B cell (primary cell): ENCODE data around the gene LYPD1. TPM values are rescaled to one million over a fixed set of nuclear protein-coding genes. Genes with fewer than 3 reads are reported as not detected.

Source experiments
- ATAC-seq: fragments of 200-7000 bp; cut with Tn5 transposase; one replicate; pipeline ENCODE4 v1.10.0; 2021; ENCODE audit warnings: low read depth, mild to moderate bottlenecking, moderate number of reproducible peaks, moderate library complexity
- CTCF ChIA-PET: fragments of 350-600 bp; sonication (Branson Sonifier 250); formaldehyde crosslinking; loops from one replicate; lab custom pipeline; 2021; ENCODE audit warnings: antibody characterized with exemption, inconsistent platforms; lab: Charles Lee
- POLR2A ChIA-PET: fragments of 350-600 bp; sonication (Branson Sonifier 250); formaldehyde crosslinking; loops from one replicate; lab custom pipeline; 2021; ENCODE audit warnings: antibody characterized with exemption; lab: Charles Lee
- DNase-seq: peaks from one replicate; pipeline ENCODE4 v3.0.0; 2013
- H2AFZ ChIP-seq: 2 replicates; pipeline ENCODE4 v1.6.1; 2012; ENCODE audit warnings: mild to moderate bottlenecking, low read depth, low read length; ENCODE audit not compliant: insufficient read depth, poor library complexity, severe bottlenecking
- H3K27ac ChIP-seq, 2 donors: 1 replicate in 1 of 2; 2 replicates in 1 of 2; pipeline ENCODE4 v1.5.1; 2012 to 2013; ENCODE audit warnings: low read length in 2 of 2, mild to moderate bottlenecking in 2 of 2, moderate library complexity in 1 of 2
- H3K27me3 ChIP-seq, 4 experiments: fragments of 200-600 bp in 1 of 4; sonication (generic) in 1 of 4; replicated peaks in 1 of 4; 1 replicate in 2 of 4; 2 replicates in 2 of 4; pipeline versions ENCODE4 v1.6.1 to v1.7.0; 2013 to 2016; ENCODE audit warnings: low read length in 3 of 4, mild to moderate bottlenecking in 2 of 4, mixed read lengths in 1 of 4, moderate library complexity in 1 of 4; ENCODE audit not compliant: insufficient read depth in 4 of 4, control insufficient read depth in 3 of 4; ENCODE audit errors: control extremely low read depth in 1 of 4
- H3K36me3 ChIP-seq, 2 experiments: replicated peaks in 1 of 2; 1 replicate in 1 of 2; 2 replicates in 1 of 2; pipeline versions ENCODE4 v1.6.1 to v1.7.1; 2013; ENCODE audit warnings: low read length in 1 of 2; ENCODE audit not compliant: insufficient read depth in 2 of 2, control insufficient read depth in 1 of 2; ENCODE audit errors: control extremely low read depth in 1 of 2, extremely low read depth in 1 of 2
- H3K4me1 ChIP-seq, 2 donors: fragments of 200-600 bp in 1 of 2; sonication (generic) in 1 of 2; 1 replicate in 1 of 2; 2 replicates in 1 of 2; pipeline versions ENCODE4 v1.5.1 to v1.6.1; 2013 to 2017; ENCODE audit warnings: low read length in 2 of 2; ENCODE audit not compliant: control insufficient read depth in 2 of 2, insufficient read depth in 2 of 2
- H3K4me2 ChIP-seq: replicated peaks from 2 replicates; pipeline ENCODE3; 2012; ENCODE audit warnings: mild to moderate bottlenecking, low read depth, low read length; ENCODE audit not compliant: poor library complexity, severe bottlenecking
- H3K4me3 ChIP-seq, 5 experiments: fragments of 200-600 bp in 1 of 5; sonication (generic) in 1 of 5; 1 replicate in 3 of 5; 2 replicates in 2 of 5; pipeline versions ENCODE4 v1.5.1 to v1.7.0; 2011 to 2016; ENCODE audit warnings: low read length in 4 of 5, mild to moderate bottlenecking in 4 of 5, low read depth in 2 of 5, control low read depth in 1 of 5, moderate library complexity in 1 of 5; ENCODE audit not compliant: insufficient read depth in 1 of 5; ENCODE audit errors: control extremely low read depth in 1 of 5, extremely low read depth in 1 of 5
- H3K79me2 ChIP-seq: fragments of 200-600 bp; sonication (generic); one replicate; pipeline ENCODE4 v1.6.0; 2016; ENCODE audit warnings: low read length; ENCODE audit not compliant: control insufficient read depth, insufficient read depth
- H3K9ac ChIP-seq: fragments of 200-600 bp; sonication (generic); 2 replicates; pipeline ENCODE4 v1.6.1; 2017; ENCODE audit warnings: mild to moderate bottlenecking, low read length, moderate library complexity
- H3K9me3 ChIP-seq, 3 donors: one replicate each; pipeline versions ENCODE4 v1.6.1 to v1.7.1; 2013; ENCODE audit warnings: low read length in 2 of 3; ENCODE audit not compliant: control insufficient read depth in 2 of 3, insufficient read depth in 1 of 3; ENCODE audit errors: control extremely low read depth in 1 of 3
- H4K20me1 ChIP-seq: 2 replicates; pipeline ENCODE4 v1.6.0; 2012; ENCODE audit warnings: mild to moderate bottlenecking, low read length; ENCODE audit not compliant: insufficient read depth, control insufficient read depth, poor library complexity, severe bottlenecking
- H3K27ac Mint-ChIP-seq: one replicate; pipeline ENCODE4 v1.8.0; 2021; ENCODE audit warnings: mixed read lengths
- H3K27me3 Mint-ChIP-seq: one replicate; pipeline ENCODE4 v1.8.0; 2021; ENCODE audit warnings: mixed read lengths
- H3K4me1 Mint-ChIP-seq: one replicate; pipeline ENCODE4 v1.8.0; 2021; ENCODE audit warnings: mixed read lengths
- H3K4me3 Mint-ChIP-seq: one replicate; pipeline ENCODE4 v1.8.0; 2021; ENCODE audit warnings: mixed read lengths
- H3K9me3 Mint-ChIP-seq: one replicate; pipeline ENCODE4 v1.8.0; 2022; ENCODE audit warnings: mixed read lengths; ENCODE audit not compliant: insufficient read depth
- EZH2 ChIP-seq: IDR thresholded peaks from 2 replicates; pipeline ENCODE4 v1.6.1; 2012; ENCODE audit warnings: borderline replicate concordance, low read depth, mild to moderate bottlenecking, moderate library complexity, low read length; ENCODE audit not compliant: insufficient read depth, poor library complexity, severe bottlenecking
- WGBS: methylation state at CpG from one replicate; pipeline ENCODE4 v1.1.5; 2013; ENCODE audit warnings: missing lambda C conversion rate; ENCODE audit not compliant: insufficient coverage; 5-methylcytosine and 5-hydroxymethylcytosine counted together
- intact Hi-C: fragments of 100-400 bp; cut with micrococcal nuclease; formaldehyde crosslinking; loops from one replicate; pipeline ENCODE4 v1.10.0; 2022
- polyA plus RNA-seq: library from polyadenylated mRNA; depleted of rRNA; stranded (reverse); fragments of >200 nt; gene quantifications from 2 replicates; pipeline ENCODE4 v1.2.3, GENCODE V29; 2012
- total RNA-seq, 2 donors: library from RNA; stranded (reverse); fragments of 120-200 nt in 1 of 2; gene quantifications; 1 replicate in 1 of 2; 2 replicates in 1 of 2; pipeline versions ENCODE4 v1.2.3 to v1.2.4, GENCODE V29; 2013 to 2022
- TF ChIP-seq, protein P1 (sequence below): fragments of 200-600 bp; IDR thresholded peaks from one replicate; pipeline ENCODE4 v1.8.0; 2022; ENCODE audit warnings: antibody characterized with exemption, mild to moderate bottlenecking

Gene LYPD1
- total and polyA plus RNA-seq, 2 donors (not counting 1 experiment from before 2014, with no cell fraction given): 0.07 TPM; not detected in 1

DNA sequence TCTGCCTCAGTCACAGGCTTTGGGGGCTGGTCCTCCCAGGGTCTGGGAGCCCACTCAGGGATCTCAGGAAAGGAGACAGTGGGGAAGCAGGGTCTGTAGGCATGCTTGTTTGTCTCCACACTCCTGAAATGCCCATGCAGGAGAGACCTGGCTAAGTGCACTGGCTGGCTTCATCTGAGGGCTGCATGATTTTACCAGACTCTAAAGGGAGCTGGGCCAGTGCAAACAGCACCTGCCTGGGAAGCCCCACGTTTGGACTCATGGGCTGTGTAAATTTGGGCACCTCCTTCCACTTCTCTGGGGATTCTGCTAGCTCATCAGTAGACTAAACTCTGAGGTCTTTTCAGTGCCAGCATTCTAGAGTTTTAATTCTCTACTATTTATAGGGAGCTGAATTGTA lies 33.7 kb downstream of the LYPD1 start:
- Histone ChIP-seq H3K4me1 (no peaks in the 10 kb centered on the region), H2AFZ (no peak overlapping the region), H3K27ac (no peak overlapping the region), H3K36me3 (no peaks in the 10 kb centered on the region), H3K27me3 (no peaks in the 10 kb centered on the region), H3K4me2 (no peak overlapping the region), H3K4me3 (no peak overlapping the region), H3K79me2 (no peaks in the 10 kb centered on the region), H3K9me3 (peaks cover 0 to 5% (median 0%) of the 10 kb centered on the region in 3 donors), H4K20me1 (no peaks in the 10 kb centered on the region), H3K9ac (no peak overlapping the region)
- no peak for ATAC-seq
- POLR2A ChIA-PET: no interaction called here
- Mint-ChIP-seq H3K27me3 (peaks cover 4% of the 10 kb centered on the region), H3K27ac (no peak overlapping the region), H3K9me3 (peaks cover 7% of the 10 kb centered on the region), H3K4me1 (no peaks in the 10 kb centered on the region), H3K4me3 (no peak overlapping the region)
- 50% methylated on average over 1 of the region's 1 CpG for WGBS
- CTCF ChIA-PET: no interaction called here
- intact Hi-C loops: no loop called here
- TF ChIP-seq EZH2: no peak
- TF ChIP-seq, protein P1, sequence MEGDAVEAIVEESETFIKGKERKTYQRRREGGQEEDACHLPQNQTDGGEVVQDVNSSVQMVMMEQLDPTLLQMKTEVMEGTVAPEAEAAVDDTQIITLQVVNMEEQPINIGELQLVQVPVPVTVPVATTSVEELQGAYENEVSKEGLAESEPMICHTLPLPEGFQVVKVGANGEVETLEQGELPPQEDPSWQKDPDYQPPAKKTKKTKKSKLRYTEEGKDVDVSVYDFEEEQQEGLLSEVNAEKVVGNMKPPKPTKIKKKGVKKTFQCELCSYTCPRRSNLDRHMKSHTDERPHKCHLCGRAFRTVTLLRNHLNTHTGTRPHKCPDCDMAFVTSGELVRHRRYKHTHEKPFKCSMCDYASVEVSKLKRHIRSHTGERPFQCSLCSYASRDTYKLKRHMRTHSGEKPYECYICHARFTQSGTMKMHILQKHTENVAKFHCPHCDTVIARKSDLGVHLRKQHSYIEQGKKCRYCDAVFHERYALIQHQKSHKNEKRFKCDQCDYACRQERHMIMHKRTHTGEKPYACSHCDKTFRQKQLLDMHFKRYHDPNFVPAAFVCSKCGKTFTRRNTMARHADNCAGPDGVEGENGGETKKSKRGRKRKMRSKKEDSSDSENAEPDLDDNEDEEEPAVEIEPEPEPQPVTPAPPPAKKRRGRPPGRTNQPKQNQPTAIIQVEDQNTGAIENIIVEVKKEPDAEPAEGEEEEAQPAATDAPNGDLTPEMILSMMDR: no peak
- no peak for DNase-seq

DNA sequence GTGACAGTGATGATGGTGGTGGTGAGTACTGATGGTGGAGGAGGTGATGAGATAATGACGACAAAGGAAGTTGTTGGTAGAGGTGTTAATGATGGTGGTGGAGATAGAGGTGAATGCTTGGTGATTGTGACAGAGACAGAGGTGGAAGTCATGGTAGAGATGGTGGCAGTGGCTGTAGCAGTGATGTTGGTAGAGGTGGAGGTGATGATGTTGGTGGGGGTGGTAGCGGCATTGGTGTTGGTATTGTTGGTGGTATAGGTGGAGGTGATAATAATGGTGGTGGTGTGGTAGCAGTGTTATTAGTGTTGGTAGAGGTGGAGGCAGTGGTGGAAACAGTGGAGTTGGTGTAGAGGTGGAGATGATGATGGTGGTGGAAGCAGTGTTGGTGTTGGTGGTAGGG lies 36.4 kb downstream of the LYPD1 start:
- intact Hi-C loops: no loop called here
- H3K27ac Mint-ChIP-seq: no peak overlapping the region
- Histone ChIP-seq H3K27ac (no peak overlapping the region), H3K4me3 (no peak overlapping the region), H2AFZ (no peak overlapping the region), H3K4me2 (no peak overlapping the region), H3K9ac (no peak overlapping the region), H3K36me3 (no peaks in the 10 kb centered on the region), H3K4me1 (no peaks in the 10 kb centered on the region), H3K79me2 (no peaks in the 10 kb centered on the region), H4K20me1 (no peaks in the 10 kb centered on the region), H3K9me3 (peaks cover 0 to 5% (median 0%) of the 10 kb centered on the region in 3 donors), H3K27me3 (no peaks in the 10 kb centered on the region)
- WGBS: 87% methylated on average over 2 of the region's 2 CpGs
- no peak for DNase-seq
- peaks cover 4% of the 10 kb centered on the region for H3K27me3 Mint-ChIP-seq
- no peaks in the 10 kb centered on the region for H3K4me1 Mint-ChIP-seq
- ChIA-PET POLR2A (no interaction called here), CTCF (no interaction called here)
- no peak for ATAC-seq
- peaks cover 7% of the 10 kb centered on the region for H3K9me3 Mint-ChIP-seq
- H3K4me3 Mint-ChIP-seq: no peak overlapping the region
- TF ChIP-seq EZH2: no peak
- TF ChIP-seq, protein P1: no peak
